HEK293 (cell line): ENCODE data around the gene NRIP1.

ENCODE experiments used
- CTCF ChIA-PET: fragments of 350-600 bp; formaldehyde crosslinking; extraction: SDS; loops from one replicate; lab custom pipeline; 2021; ENCODE audit warnings: antibody characterized with exemption; lab: Yijun Ruan, JAX
- POLR2A ChIA-PET: fragments of 300-600 bp; formaldehyde crosslinking; extraction: SDS; loops from one replicate; lab custom pipeline; 2020; ENCODE audit warnings: antibody characterized with exemption, inconsistent platforms; lab: Yijun Ruan, JAX
- H3K27ac ChIP-seq: fragments of 200-500 bp; sonication (Bioruptor generic); 2 replicates; pipeline ENCODE4 v1.5.1; 2014; ENCODE audit warnings: low read depth, low read length, control low read depth, inconsistent platforms; ENCODE audit errors: extremely low read depth
- H3K36me3 ChIP-seq, 2 experiments: fragments of 200-500 bp in 1 of 2; sonication (Bioruptor generic) in 1 of 2; 1 replicate in 1 of 2; 2 replicates in 1 of 2; pipeline ENCODE4 v1.5.1; 2014 to 2017; ENCODE audit warnings: inconsistent platforms in 2 of 2, low read length in 2 of 2; ENCODE audit not compliant: control insufficient read depth in 2 of 2, insufficient read depth in 1 of 2
- H3K4me1 ChIP-seq: fragments of 200-500 bp; sonication (Bioruptor generic); 2 replicates; pipeline ENCODE4 v1.5.1; 2014; ENCODE audit warnings: mild to moderate bottlenecking, low read length, inconsistent platforms; ENCODE audit not compliant: control insufficient read depth, insufficient read depth
- H3K4me3 ChIP-seq: 2 replicates; pipeline ENCODE4 v1.5.1; 2011; ENCODE audit warnings: low read depth, mild to moderate bottlenecking, control low read depth, low read length, moderate library complexity
- H3K9me3 ChIP-seq: fragments of 200-500 bp; sonication (Bioruptor generic); 2 replicates; pipeline ENCODE4 v1.5.1; 2014; ENCODE audit warnings: low read depth, low read length, inconsistent platforms; ENCODE audit not compliant: control insufficient read depth, insufficient read depth
- SP3 ChIP-seq: fragments of 450-650 bp; formaldehyde crosslinking; IDR thresholded peaks from 2 replicates; pipeline ENCODE4 v1.5.1; 2016; ENCODE audit warnings: missing biosample characterization, missing genetic modification characterization
- TRIM28 ChIP-seq: IDR thresholded peaks from 2 replicates; pipeline ENCODE4 v1.6.1; 2011; ENCODE audit warnings: low read length, control low read depth, borderline replicate concordance
- ZFP41 ChIP-seq: fragments of 450-650 bp; formaldehyde crosslinking; IDR thresholded peaks from 2 replicates; pipeline ENCODE4 v1.5.1; 2016; ENCODE audit warnings: missing biosample characterization, missing genetic modification characterization, borderline replicate concordance
- ZFP69B ChIP-seq: fragments of 450-650 bp; formaldehyde crosslinking; IDR thresholded peaks from 2 replicates; pipeline ENCODE4 v1.5.1; 2016; ENCODE audit warnings: missing biosample characterization, missing genetic modification characterization
- ZNF114 ChIP-seq: fragments of 450-650 bp; formaldehyde crosslinking; IDR thresholded peaks from 2 replicates; pipeline ENCODE4 v1.5.0; 2017; ENCODE audit warnings: missing biosample characterization, missing genetic modification characterization
- ZNF169 ChIP-seq: fragments of 450-650 bp; formaldehyde crosslinking; IDR thresholded peaks from 2 replicates; pipeline ENCODE4 v1.5.1; 2016; ENCODE audit warnings: missing biosample characterization, missing genetic modification characterization
- ZNF184 ChIP-seq: fragments of 450-650 bp; IDR thresholded peaks from 2 replicates; pipeline ENCODE4 v1.5.1; 2018; ENCODE audit warnings: missing biosample characterization, mild to moderate bottlenecking, missing genetic modification characterization
- ZNF248 ChIP-seq: fragments of 450-650 bp; formaldehyde crosslinking; IDR thresholded peaks from 2 replicates; pipeline ENCODE4 v1.5.1; 2017; ENCODE audit warnings: missing biosample characterization, missing genetic modification characterization
- ZNF571 ChIP-seq: fragments of 450-650 bp; formaldehyde crosslinking; IDR thresholded peaks from 2 replicates; pipeline ENCODE4 v1.5.0; 2017; ENCODE audit warnings: missing biosample characterization, missing genetic modification characterization
- TF ChIP-seq, protein P1 (sequence below): fragments of 450-650 bp; formaldehyde crosslinking; IDR thresholded peaks from 2 replicates; pipeline ENCODE4 v1.5.1; 2016; ENCODE audit warnings: missing biosample characterization, missing genetic modification characterization
- TF ChIP-seq, protein P2 (sequence below): fragments of 450-650 bp; formaldehyde crosslinking; IDR thresholded peaks from 2 replicates; pipeline ENCODE4 v1.5.1; 2016; ENCODE audit warnings: missing biosample characterization, missing genetic modification characterization, borderline replicate concordance
- TF ChIP-seq, protein P3 (sequence below): fragments of 450-650 bp; formaldehyde crosslinking; IDR thresholded peaks from 2 replicates; pipeline ENCODE4 v1.5.1; 2016; ENCODE audit warnings: missing biosample characterization, missing genetic modification characterization
- TF ChIP-seq, protein P4 (sequence below): fragments of 450-650 bp; formaldehyde crosslinking; IDR thresholded peaks from 2 replicates; pipeline ENCODE4 v1.5.1; 2016; ENCODE audit warnings: missing biosample characterization, missing genetic modification characterization
- TF ChIP-seq, protein P5 (sequence below): fragments of 450-650 bp; formaldehyde crosslinking; conservative IDR thresholded peaks from 2 replicates; pipeline ENCODE4 v1.5.1; 2016; ENCODE audit warnings: low read depth, missing biosample characterization, missing genetic modification characterization

NRIP1 gene

DNA sequence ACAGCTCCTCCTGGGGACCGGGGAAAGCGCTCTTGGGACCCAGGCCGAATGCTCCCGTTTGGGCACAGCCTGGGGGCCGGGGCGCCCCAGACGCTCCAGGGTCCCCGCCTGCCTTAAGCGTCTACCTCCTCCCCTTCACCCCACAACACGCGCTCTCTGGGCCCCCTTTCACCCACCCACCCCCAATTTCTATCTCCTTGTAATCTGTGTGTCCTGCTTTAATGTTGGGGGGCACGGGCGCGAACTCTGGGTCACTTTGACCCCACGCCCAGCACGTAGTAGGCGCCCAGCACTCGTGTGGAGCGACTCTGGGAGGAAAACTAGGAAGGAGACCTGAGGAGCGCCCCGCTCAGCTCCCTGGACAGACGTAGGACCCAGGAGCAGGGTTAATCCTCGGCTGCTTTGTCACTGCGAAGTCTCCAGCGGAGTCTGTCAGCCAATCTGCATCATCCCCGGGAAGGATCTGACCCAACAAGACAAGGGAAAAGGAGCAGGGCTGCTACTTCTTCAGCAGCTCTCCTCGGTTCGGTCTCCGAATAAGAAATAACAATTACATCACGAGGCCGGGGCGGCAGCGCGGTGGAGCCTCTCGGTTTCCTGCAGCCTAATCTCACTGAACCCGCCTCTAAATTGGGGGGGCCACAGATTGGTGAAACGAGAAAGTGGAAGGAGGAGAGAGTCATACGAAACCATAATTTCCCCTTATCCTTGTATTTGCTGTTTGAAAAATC is 757 bp upstream of the NRIP1 start (continued):
- TF ChIP-seq, protein P1, sequence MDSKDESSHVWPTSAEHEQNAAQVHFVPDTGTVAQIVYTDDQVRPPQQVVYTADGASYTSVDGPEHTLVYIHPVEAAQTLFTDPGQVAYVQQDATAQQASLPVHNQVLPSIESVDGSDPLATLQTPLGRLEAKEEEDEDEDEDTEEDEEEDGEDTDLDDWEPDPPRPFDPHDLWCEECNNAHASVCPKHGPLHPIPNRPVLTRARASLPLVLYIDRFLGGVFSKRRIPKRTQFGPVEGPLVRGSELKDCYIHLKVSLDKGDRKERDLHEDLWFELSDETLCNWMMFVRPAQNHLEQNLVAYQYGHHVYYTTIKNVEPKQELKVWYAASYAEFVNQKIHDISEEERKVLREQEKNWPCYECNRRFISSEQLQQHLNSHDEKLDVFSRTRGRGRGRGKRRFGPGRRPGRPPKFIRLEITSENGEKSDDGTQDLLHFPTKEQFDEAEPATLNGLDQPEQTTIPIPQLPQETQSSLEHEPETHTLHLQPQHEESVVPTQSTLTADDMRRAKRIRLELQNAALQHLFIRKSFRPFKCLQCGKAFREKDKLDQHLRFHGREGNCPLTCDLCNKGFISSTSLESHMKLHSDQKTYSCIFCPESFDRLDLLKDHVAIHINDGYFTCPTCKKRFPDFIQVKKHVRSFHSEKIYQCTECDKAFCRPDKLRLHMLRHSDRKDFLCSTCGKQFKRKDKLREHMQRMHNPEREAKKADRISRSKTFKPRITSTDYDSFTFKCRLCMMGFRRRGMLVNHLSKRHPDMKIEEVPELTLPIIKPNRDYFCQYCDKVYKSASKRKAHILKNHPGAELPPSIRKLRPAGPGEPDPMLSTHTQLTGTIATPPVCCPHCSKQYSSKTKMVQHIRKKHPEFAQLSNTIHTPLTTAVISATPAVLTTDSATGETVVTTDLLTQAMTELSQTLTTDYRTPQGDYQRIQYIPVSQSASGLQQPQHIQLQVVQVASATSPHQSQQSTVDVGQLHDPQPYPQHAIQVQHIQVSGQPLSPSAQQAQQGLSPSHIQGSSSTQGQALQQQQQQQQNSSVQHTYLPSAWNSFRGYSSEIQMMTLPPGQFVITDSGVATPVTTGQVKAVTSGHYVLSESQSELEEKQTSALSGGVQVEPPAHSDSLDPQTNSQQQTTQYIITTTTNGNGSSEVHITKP (tag by site-specific recombination) = no peak
- TF ChIP-seq ZFP41 (tag by site-specific recombination) = no peak
- 0 out of 2 replicates have a peak, but pooled peaks have one; percentile 36 for TF ChIP-seq SP3 (tag by site-specific recombination)
- TF ChIP-seq ZNF571 = no peak
- TF ChIP-seq TRIM28 = no peak
- no peak for TF ChIP-seq ZNF114 (tag by site-specific recombination)
- TF ChIP-seq, protein P2, sequence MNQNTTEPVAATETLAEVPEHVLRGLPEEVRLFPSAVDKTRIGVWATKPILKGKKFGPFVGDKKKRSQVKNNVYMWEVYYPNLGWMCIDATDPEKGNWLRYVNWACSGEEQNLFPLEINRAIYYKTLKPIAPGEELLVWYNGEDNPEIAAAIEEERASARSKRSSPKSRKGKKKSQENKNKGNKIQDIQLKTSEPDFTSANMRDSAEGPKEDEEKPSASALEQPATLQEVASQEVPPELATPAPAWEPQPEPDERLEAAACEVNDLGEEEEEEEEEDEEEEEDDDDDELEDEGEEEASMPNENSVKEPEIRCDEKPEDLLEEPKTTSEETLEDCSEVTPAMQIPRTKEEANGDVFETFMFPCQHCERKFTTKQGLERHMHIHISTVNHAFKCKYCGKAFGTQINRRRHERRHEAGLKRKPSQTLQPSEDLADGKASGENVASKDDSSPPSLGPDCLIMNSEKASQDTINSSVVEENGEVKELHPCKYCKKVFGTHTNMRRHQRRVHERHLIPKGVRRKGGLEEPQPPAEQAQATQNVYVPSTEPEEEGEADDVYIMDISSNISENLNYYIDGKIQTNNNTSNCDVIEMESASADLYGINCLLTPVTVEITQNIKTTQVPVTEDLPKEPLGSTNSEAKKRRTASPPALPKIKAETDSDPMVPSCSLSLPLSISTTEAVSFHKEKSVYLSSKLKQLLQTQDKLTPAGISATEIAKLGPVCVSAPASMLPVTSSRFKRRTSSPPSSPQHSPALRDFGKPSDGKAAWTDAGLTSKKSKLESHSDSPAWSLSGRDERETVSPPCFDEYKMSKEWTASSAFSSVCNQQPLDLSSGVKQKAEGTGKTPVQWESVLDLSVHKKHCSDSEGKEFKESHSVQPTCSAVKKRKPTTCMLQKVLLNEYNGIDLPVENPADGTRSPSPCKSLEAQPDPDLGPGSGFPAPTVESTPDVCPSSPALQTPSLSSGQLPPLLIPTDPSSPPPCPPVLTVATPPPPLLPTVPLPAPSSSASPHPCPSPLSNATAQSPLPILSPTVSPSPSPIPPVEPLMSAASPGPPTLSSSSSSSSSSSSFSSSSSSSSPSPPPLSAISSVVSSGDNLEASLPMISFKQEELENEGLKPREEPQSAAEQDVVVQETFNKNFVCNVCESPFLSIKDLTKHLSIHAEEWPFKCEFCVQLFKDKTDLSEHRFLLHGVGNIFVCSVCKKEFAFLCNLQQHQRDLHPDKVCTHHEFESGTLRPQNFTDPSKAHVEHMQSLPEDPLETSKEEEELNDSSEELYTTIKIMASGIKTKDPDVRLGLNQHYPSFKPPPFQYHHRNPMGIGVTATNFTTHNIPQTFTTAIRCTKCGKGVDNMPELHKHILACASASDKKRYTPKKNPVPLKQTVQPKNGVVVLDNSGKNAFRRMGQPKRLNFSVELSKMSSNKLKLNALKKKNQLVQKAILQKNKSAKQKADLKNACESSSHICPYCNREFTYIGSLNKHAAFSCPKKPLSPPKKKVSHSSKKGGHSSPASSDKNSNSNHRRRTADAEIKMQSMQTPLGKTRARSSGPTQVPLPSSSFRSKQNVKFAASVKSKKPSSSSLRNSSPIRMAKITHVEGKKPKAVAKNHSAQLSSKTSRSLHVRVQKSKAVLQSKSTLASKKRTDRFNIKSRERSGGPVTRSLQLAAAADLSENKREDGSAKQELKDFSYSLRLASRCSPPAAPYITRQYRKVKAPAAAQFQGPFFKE (tag by site-specific recombination) = no peak
- TF ChIP-seq, protein P3, sequence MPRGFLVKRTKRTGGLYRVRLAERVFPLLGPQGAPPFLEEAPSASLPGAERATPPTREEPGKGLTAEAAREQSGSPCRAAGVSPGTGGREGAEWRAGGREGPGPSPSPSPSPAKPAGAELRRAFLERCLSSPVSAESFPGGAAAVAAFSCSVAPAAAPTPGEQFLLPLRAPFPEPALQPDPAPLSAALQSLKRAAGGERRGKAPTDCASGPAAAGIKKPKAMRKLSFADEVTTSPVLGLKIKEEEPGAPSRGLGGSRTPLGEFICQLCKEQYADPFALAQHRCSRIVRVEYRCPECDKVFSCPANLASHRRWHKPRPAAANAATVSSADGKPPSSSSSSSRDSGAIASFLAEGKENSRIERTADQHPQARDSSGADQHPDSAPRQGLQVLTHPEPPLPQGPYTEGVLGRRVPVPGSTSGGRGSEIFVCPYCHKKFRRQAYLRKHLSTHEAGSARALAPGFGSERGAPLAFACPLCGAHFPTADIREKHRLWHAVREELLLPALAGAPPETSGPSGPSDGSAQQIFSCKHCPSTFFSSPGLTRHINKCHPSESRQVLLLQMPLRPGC (tag by site-specific recombination) = no peak
- TF ChIP-seq ZNF248 (tag by site-specific recombination) = no peak

DNA sequence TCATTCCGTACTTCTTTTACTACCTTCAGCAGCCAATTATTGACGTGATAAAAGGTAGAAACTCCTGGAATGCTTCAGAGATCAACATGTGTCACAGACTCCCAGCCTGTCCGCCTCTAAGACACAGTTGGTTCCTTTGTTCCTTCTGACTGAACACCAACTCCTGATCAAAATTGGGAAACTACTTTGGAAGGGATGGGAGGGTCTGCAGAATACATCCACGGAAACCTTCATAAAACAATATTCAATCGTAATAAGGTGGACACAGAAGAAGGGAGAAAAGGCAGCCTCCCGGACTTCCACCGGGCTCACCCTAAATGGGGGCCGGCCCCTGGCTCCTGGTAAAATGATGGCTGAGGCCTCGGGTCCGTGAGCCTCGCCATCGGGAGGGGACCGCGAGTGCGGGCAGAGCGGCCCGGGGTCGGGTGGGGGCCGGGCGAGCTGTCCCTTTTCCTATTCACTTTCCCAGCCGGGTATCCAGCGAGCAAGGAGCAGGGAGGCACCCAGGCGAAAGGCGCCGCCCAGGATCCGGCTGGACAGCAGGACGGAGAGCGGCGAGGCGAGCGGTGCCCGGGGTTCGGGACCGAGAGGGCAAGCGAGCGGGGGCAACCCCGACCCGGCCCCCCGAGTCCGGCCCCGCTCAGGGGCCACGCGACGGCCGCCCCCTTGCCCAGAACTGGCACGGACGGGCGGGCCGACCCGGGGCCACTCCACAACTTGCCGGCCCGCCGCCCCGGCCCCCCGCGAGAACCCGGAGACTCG is 805 bp downstream of the NRIP1 start:
- ChIA-PET CTCF (no interaction called here), POLR2A (interaction anchor here (1.3 to 1.7 kb wide), 3 partner anchors 12 to 139 kb away, joined by 5 to 8 read pairs (median 7); no protein-coding TSS in a partner anchor)
- Histone ChIP-seq H3K9me3 (no peaks in the 10 kb centered on the region), H3K4me3 (peak overlapping the region; percentile 77), H3K27ac (peak overlapping the region; percentile 96), H3K4me1 (peaks cover 35% of the 10 kb centered on the region), H3K36me3 (no peaks in the 10 kb centered on the region)
- TF ChIP-seq ZNF184 (tag by site-specific recombination) = no peak
- TF ChIP-seq, protein P4, sequence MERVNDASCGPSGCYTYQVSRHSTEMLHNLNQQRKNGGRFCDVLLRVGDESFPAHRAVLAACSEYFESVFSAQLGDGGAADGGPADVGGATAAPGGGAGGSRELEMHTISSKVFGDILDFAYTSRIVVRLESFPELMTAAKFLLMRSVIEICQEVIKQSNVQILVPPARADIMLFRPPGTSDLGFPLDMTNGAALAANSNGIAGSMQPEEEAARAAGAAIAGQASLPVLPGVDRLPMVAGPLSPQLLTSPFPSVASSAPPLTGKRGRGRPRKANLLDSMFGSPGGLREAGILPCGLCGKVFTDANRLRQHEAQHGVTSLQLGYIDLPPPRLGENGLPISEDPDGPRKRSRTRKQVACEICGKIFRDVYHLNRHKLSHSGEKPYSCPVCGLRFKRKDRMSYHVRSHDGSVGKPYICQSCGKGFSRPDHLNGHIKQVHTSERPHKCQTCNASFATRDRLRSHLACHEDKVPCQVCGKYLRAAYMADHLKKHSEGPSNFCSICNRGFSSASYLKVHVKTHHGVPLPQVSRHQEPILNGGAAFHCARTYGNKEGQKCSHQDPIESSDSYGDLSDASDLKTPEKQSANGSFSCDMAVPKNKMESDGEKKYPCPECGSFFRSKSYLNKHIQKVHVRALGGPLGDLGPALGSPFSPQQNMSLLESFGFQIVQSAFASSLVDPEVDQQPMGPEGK (tag by site-specific recombination) = peak; percentile 54; the same call in 1 of the 2 replicates
- TF ChIP-seq, protein P5, sequence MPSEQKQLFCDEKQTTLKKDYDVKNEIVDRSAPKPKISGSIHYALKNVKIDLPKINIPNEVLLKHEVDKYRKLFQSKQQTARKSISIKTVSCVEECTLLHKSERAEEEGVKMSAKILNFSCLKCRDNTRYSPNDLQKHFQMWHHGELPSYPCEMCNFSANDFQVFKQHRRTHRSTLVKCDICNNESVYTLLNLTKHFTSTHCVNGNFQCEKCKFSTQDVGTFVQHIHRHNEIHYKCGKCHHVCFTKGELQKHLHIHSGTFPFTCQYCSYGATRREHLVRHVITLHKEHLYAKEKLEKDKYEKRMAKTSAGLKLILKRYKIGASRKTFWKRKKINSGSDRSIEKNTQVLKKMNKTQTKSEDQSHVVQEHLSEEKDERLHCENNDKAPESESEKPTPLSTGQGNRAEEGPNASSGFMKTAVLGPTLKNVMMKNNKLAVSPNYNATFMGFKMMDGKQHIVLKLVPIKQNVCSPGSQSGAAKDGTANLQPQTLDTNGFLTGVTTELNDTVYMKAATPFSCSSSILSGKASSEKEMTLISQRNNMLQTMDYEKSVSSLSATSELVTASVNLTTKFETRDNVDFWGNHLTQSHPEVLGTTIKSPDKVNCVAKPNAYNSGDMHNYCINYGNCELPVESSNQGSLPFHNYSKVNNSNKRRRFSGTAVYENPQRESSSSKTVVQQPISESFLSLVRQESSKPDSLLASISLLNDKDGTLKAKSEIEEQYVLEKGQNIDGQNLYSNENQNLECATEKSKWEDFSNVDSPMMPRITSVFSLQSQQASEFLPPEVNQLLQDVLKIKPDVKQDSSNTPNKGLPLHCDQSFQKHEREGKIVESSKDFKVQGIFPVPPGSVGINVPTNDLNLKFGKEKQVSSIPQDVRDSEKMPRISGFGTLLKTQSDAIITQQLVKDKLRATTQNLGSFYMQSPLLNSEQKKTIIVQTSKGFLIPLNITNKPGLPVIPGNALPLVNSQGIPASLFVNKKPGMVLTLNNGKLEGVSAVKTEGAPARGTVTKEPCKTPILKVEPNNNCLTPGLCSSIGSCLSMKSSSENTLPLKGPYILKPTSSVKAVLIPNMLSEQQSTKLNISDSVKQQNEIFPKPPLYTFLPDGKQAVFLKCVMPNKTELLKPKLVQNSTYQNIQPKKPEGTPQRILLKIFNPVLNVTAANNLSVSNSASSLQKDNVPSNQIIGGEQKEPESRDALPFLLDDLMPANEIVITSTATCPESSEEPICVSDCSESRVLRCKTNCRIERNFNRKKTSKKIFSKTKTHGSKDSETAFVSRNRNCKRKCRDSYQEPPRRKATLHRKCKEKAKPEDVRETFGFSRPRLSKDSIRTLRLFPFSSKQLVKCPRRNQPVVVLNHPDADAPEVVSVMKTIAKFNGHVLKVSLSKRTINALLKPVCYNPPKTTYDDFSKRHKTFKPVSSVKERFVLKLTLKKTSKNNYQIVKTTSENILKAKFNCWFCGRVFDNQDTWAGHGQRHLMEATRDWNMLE (tag by site-specific recombination) = no peak
- TF ChIP-seq ZNF169 (tag by site-specific recombination) = no peak
- TF ChIP-seq ZFP69B (tag by site-specific recombination) = no peak
- TF ChIP-seq SP3 (tag by site-specific recombination) = no peak
